SK-N-SH (cell line): Measurements from ENCODE around the gene EMILIN2.

Experiments used
- MXI1 ChIP-seq: IDR thresholded peaks from 2 replicates; pipeline ENCODE4 v1.6.1; 2012; ENCODE audit warnings: mild to moderate bottlenecking, low read depth, low read length, improper control_type of control experiment
- POLR2AphosphoS5 ChIP-seq: IDR thresholded peaks from 2 replicates; pipeline ENCODE4 v1.6.1; 2012; ENCODE audit warnings: low read depth, low read length
- TF ChIP-seq, protein P1 (sequence below): fragments of 200-600 bp; sonication (generic); IDR thresholded peaks from 2 replicates; pipeline ENCODE4 v1.6.1; 2017; ENCODE audit warnings: antibody characterized with exemption, mild to moderate bottlenecking, moderate library complexity

GRCh38 chr18:2953935-2954653, 107.3 kb downstream of the EMILIN2 start:
- TF ChIP-seq POLR2AphosphoS5 (no peak), MXI1 (no peak)
- TF ChIP-seq, protein P1, sequence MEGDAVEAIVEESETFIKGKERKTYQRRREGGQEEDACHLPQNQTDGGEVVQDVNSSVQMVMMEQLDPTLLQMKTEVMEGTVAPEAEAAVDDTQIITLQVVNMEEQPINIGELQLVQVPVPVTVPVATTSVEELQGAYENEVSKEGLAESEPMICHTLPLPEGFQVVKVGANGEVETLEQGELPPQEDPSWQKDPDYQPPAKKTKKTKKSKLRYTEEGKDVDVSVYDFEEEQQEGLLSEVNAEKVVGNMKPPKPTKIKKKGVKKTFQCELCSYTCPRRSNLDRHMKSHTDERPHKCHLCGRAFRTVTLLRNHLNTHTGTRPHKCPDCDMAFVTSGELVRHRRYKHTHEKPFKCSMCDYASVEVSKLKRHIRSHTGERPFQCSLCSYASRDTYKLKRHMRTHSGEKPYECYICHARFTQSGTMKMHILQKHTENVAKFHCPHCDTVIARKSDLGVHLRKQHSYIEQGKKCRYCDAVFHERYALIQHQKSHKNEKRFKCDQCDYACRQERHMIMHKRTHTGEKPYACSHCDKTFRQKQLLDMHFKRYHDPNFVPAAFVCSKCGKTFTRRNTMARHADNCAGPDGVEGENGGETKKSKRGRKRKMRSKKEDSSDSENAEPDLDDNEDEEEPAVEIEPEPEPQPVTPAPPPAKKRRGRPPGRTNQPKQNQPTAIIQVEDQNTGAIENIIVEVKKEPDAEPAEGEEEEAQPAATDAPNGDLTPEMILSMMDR, result no peak
